Measurements from ENCODE around the gene HSD17B8.

- TF ChIP-seq EZH2 (IDR thresholded peaks at IDR 0.05) (no peak), FOXP2 (optimal IDR thresholded peaks at IDR 0.05; ENCODE audit: control extremely low read depth, extremely low read length, insufficient read depth) (no peak)
Measured at GRCh38 chr6:33171016-33171879, 33.2 kb upstream of the HSD17B8 start.

Data from SK-N-MC (cell line).